Psoas muscle (tissue), 8 donors: Measurements from ENCODE around the gene SERHL2. TPM values are rescaled to one million over a fixed set of nuclear protein-coding genes. Genes with fewer than 3 reads are reported as not detected.
A peak's percentile ranks its signal among the peaks of the same experiment; 100 is the strongest.
"Not testable (repeated sequence)": the region's sequence is repeated elsewhere in the genome, so short reads cannot be mapped to it uniquely, and the experiment has no call there.

Experiments used
- ATAC-seq, 4 donors: fragments of 200-7000 bp; cut with Tn5 transposase; one replicate each; pipeline ENCODE4 v1.9.1; 2020; ENCODE audit warnings: moderate library complexity in 3 of 4, mild to moderate bottlenecking in 2 of 4
- DNase-seq, 2 donors: peaks; one replicate each; pipeline ENCODE4 v3.0.0-alpha.2; 2020
- H3K27ac ChIP-seq: fragments of 200-600 bp; one replicate; pipeline ENCODE4 v1.8.0; 2022
- H3K27me3 ChIP-seq, 3 donors: fragments of 200-600 bp in 1 of 3; one replicate each; pipeline versions ENCODE4 v1.6.1 to v1.8.0; 2013 to 2022; ENCODE audit warnings: low read length in 2 of 3, mild to moderate bottlenecking in 2 of 3, moderate library complexity in 1 of 3; ENCODE audit not compliant: insufficient read depth in 3 of 3
- H3K36me3 ChIP-seq, 2 donors: fragments of 200-600 bp in 1 of 2; one replicate each; pipeline versions ENCODE4 v1.6.1 to v1.8.0; 2013 to 2022; ENCODE audit warnings: low read depth in 1 of 2, mild to moderate bottlenecking in 1 of 2, moderate library complexity in 1 of 2; ENCODE audit not compliant: insufficient read depth in 1 of 2
- H3K4me1 ChIP-seq: fragments of 200-600 bp; one replicate; pipeline ENCODE4 v1.8.0; 2022
- H3K4me3 ChIP-seq: fragments of 200-600 bp; one replicate; pipeline ENCODE4 v1.8.0; 2022; ENCODE audit warnings: mild to moderate bottlenecking
- H3K9me3 ChIP-seq: fragments of 200-600 bp; one replicate; pipeline ENCODE4 v1.8.0; 2022
- CTCF ChIP-seq: fragments of 200-600 bp; IDR thresholded peaks from one replicate; pipeline ENCODE4 v1.8.0; 2022; ENCODE audit warnings: antibody characterized with exemption
- WGBS, 3 donors: extraction: QIAGEN DNeasy Blood & Tissue Kit; methylation state at CpG; one replicate each; pipeline versions ENCODE4 v1.1.6 to v1.1.7; 2013; 5-methylcytosine and 5-hydroxymethylcytosine counted together
- intact Hi-C, 2 donors: fragments of 100-400 bp; cut with DNase I; formaldehyde crosslinking; loops; one replicate each; pipeline versions ENCODE4 v1.11.0 to v1.14.2; 2022
- polyA plus RNA-seq, 3 donors: library from polyadenylated mRNA; stranded (reverse); fragments of 200-250 nt; gene quantifications; one replicate each; pipeline ENCODE4 v1.2.3, GENCODE V29; 2013
- total RNA-seq, 4 donors: library from RNA; stranded (reverse); fragmentation: NEBNext Ultra II Directional in 2 of 4; extraction: Animal tissue kit (Norgen Biotek cat#: 25700) in 2 of 4; gene quantifications; one replicate each; pipeline versions ENCODE4 v1.2.1 to v1.2.4, GENCODE V29; 2021 to 2023
- donor health status: healthy with polysubstance abuse.
- donor health status: DM: no; HTN: no; CAD: no; lungs with moderate emphysema.
- donor health status: Bipolar disorder and iron deficiency.
- donor health status: healthy.
- donor health status: DM: yes; HTN: yes; CAD: no.
- donor health status: DM: no; HTN: no; CAD: no.
- donor health status: DM: no; HTN: no; CAD: no.
- donor health status: DM: yes; HTN: yes; CAD: no.

SERHL2 gene
- total and polyA plus RNA-seq, 7 donors, result 0.82 to 1.6 (median 1.1) TPM

GRCh38 chr22:42602470-42602869 lies 48.7 kb downstream of the SERHL2 start:
- WGBS, 3 donors, result 59 to 80% (median 67%) methylated on average over 2 of the region's 2 CpGs
- no peaks in the 10 kb centered on the region for H3K4me1 ChIP-seq
- H3K27me3 ChIP-seq, result no peaks in the 10 kb centered on the region
- peak overlapping the region; percentile 43 for H3K27ac ChIP-seq
- intact Hi-C loops, result no loop called here
- peaks cover 4 to 64% of the 10 kb centered on the region in 2 donors for H3K36me3 ChIP-seq
- no peaks in the 10 kb centered on the region for H3K9me3 ChIP-seq
- DNase-seq (no peak), ATAC-seq (no peak)
- TF ChIP-seq CTCF, result no peak
- no peak overlapping the region for H3K4me3 ChIP-seq

DNA sequence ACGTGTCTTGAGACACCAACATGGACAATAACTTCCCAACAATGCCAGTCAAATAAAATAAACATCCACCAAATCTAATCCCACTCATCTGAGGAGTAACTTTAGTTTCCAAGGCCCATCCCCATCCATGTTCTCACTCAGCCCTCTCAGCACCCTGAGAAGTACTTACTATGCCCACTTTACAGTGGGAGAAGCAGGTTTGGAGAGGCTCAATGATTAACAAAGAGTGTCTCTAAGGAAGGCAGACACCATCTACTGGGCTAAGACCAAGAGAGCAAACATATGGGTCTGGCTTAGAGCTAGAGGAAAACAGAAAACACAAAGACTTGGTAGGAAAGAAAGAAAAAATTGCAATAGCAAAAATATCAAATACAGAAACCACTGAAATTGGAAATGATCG lies 49.7 kb downstream of the SERHL2 start:
- H3K4me1 ChIP-seq, result peaks cover under 1% of the 10 kb centered on the region
- no peaks in the 10 kb centered on the region for H3K27me3 ChIP-seq
- peaks cover 4 to 54% of the 10 kb centered on the region in 2 donors for H3K36me3 ChIP-seq
- no peak for TF ChIP-seq CTCF
- H3K4me3 ChIP-seq, result no peak overlapping the region
- WGBS, 3 donors, result 87 to 90% (median 88%) methylated on average over 2 of the region's 2 CpGs
- H3K9me3 ChIP-seq, result no peaks in the 10 kb centered on the region
- DNase-seq (no peak), ATAC-seq (no peak)
- no peak overlapping the region for H3K27ac ChIP-seq
- intact Hi-C loops, result no loop called here

DNA sequence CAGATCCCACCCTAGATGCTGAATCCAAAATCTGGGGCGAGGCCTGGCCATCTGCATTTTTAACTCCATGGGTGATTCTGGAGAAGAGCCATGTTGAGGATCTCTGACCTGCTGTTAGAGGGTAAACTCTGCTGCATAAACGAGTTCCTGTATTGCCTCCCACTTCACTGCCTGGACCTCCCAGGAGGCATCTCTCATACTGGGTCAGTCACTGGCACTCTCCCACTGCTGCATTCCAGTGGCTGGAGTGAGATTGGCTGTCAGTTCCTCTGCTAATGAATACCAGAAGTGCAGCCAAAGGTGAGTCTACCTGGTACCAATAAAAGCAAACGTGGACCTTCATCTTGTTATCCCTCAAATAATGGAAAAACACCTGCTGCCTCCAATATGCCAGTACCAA lies 50.6 kb downstream of the SERHL2 start:
- no peak for TF ChIP-seq CTCF
- H3K9me3 ChIP-seq, result no peaks in the 10 kb centered on the region
- no peak overlapping the region for H3K4me3 ChIP-seq
- WGBS, 3 donors, result 44 to 55% (median 51%) methylated on average over 3 of the region's 3 CpGs
- H3K27ac ChIP-seq, result no peak overlapping the region
- peaks cover 10% of the 10 kb centered on the region for H3K4me1 ChIP-seq
- intact Hi-C loops, result no loop called here
- H3K36me3 ChIP-seq, result peaks cover 0 to 48% of the 10 kb centered on the region in 2 donors
- peak in 2 of 4 donors; percentile 20 to 45 for ATAC-seq
- no peaks in the 10 kb centered on the region for H3K27me3 ChIP-seq
- DNase-seq, result no peak

GRCh38 chr22:42607641-42608040 lies 53.9 kb downstream of the SERHL2 start:
- H3K4me3 ChIP-seq, intact Hi-C loops, DNase-seq, ATAC-seq, H3K9me3 ChIP-seq, H3K27me3 ChIP-seq, H3K27ac ChIP-seq: not testable (repeated sequence)
- Histone ChIP-seq H3K4me1 (peaks cover 41% of the 10 kb centered on the region), H3K36me3 (peaks cover 0 to 31% of the 10 kb centered on the region in 2 donors)
- WGBS, 3 donors, result 90 to 95% (median 95%) methylated on average over 23 to 31 of the region's 31 CpGs

GRCh38 chr22:42608136-42608822 lies 54.5 kb downstream of the SERHL2 start:
- peaks cover 0 to 25% of the 10 kb centered on the region in 2 donors for H3K36me3 ChIP-seq
- WGBS, 3 donors, result 58 to 73% (median 68%) methylated on average over 11 of the region's 11 CpGs
- ATAC-seq (no peak), DNase-seq (no peak)
- no peak overlapping the region for H3K27ac ChIP-seq
- intact Hi-C loops, result no loop called here
- H3K4me1 ChIP-seq, result peaks cover 47% of the 10 kb centered on the region
- no peak overlapping the region for H3K4me3 ChIP-seq
- TF ChIP-seq CTCF, result no peak
- no peaks in the 10 kb centered on the region for H3K9me3 ChIP-seq
- H3K27me3 ChIP-seq, result no peaks in the 10 kb centered on the region
